ENCODE results near the gene DLG5. TPM values are rescaled to one million over a fixed set of nuclear protein-coding genes. Genes with fewer than 3 reads are reported as not detected.

Gene DLG5
- total and polyA plus RNA-seq, 2 experiments from 2014 or later: 15.5 to 29.3 TPM

- Histone ChIP-seq H3K36me3 (replicated peaks; ENCODE audit: insufficient read depth, low read depth) (no peaks in the 10 kb centered on the region), H3K79me2 (peaks cover 93% of the 10 kb centered on the region)
Measured at GRCh38 chr10:77904100-77904840, 22.3 kb downstream of the DLG5 start.

GRCh38 chr10:77902159-77902558, 24.4 kb downstream of the DLG5 start:
- Histone ChIP-seq H3K27ac (peak overlapping the region; percentile 64), H3K4me2 (peak overlapping the region; percentile 34), H3K79me2 (peaks cover 95% of the 10 kb centered on the region), H3K9me3 (ENCODE audit: low read depth) (no peaks in the 10 kb centered on the region), H3K9me2 (replicated peaks; ENCODE audit: insufficient read depth) (no peaks in the 10 kb centered on the region), H3K36me3 (replicated peaks; ENCODE audit: insufficient read depth, low read depth) (no peaks in the 10 kb centered on the region), H3K27me3 (no peaks in the 10 kb centered on the region), H3K4me3 (no peak overlapping the region), H2AFZ (no peak overlapping the region), H3K4me1 (ENCODE audit: insufficient read depth) (peaks cover 32% of the 10 kb centered on the region), H4K20me1 (ENCODE audit: insufficient read depth, poor library complexity, severe bottlenecking) (peaks cover 29% of the 10 kb centered on the region)
- TF ChIP-seq CTCF (IDR thresholded peaks at IDR 0.05; ENCODE audit: poor library complexity) (no peak), EZH2 (IDR thresholded peaks at IDR 0.05; ENCODE audit: borderline replicate concordance) (no peak), EZH2phosphoT487 (IDR thresholded peaks at IDR 0.05; ENCODE audit: low read depth, severe bottlenecking, unreplicated experiment) (no peak)
- peak; percentile 35 for DNase-seq (ENCODE audit: low spot score)
- 62% methylated on average over 5 of the region's 5 CpGs for WGBS (ENCODE audit: low lambda C conversion rate, missing lambda C conversion rate)

More at GRCh38 chr10:77904100-77904840, 22.3 kb downstream of the DLG5 start:
- Histone ChIP-seq H3K27me3 (no peaks in the 10 kb centered on the region), H3K4me2 (no peak overlapping the region), H3K4me3 (no peak overlapping the region), H3K9me3 (ENCODE audit: low read depth) (no peaks in the 10 kb centered on the region), H4K20me1 (ENCODE audit: insufficient read depth, poor library complexity, severe bottlenecking) (peaks cover 14% of the 10 kb centered on the region), H3K9me2 (replicated peaks; ENCODE audit: insufficient read depth) (no peaks in the 10 kb centered on the region), H3K4me1 (ENCODE audit: insufficient read depth) (peaks cover 31% of the 10 kb centered on the region), H3K27ac (peak overlapping the region; percentile 43), H2AFZ (no peak overlapping the region)
- 88% methylated on average over 8 of the region's 8 CpGs for WGBS (ENCODE audit: low lambda C conversion rate, missing lambda C conversion rate)
- DNase-seq (ENCODE audit: low spot score): no peak
- no peak for TF ChIP-seq EZH2 (IDR thresholded peaks at IDR 0.05; ENCODE audit: borderline replicate concordance)
- TF ChIP-seq CTCF (IDR thresholded peaks at IDR 0.05; ENCODE audit: poor library complexity): no peak
- TF ChIP-seq EZH2phosphoT487 (IDR thresholded peaks at IDR 0.05; ENCODE audit: low read depth, severe bottlenecking, unreplicated experiment): no peak

GRCh38 chr10:77901743-77902142, 24.8 kb downstream of the DLG5 start:
- no peak overlapping the region for H3K4me3 ChIP-seq

More at GRCh38 chr10:77901743-77902142, 24.8 kb downstream of the DLG5 start:
- no peaks in the 10 kb centered on the region for H3K27me3 ChIP-seq
- no peaks in the 10 kb centered on the region for H3K36me3 ChIP-seq (replicated peaks; ENCODE audit: insufficient read depth, low read depth)
- H2AFZ ChIP-seq: no peak overlapping the region
- H3K9me2 ChIP-seq (replicated peaks; ENCODE audit: insufficient read depth): no peaks in the 10 kb centered on the region
- peaks cover 32% of the 10 kb centered on the region for H3K4me1 ChIP-seq (ENCODE audit: insufficient read depth)
- H3K27ac ChIP-seq: peak overlapping the region; percentile 64
- peaks cover 95% of the 10 kb centered on the region for H3K79me2 ChIP-seq
- H3K4me2 ChIP-seq: peak overlapping the region; percentile 34
- 78% methylated on average over 6 of the region's 6 CpGs for WGBS (ENCODE audit: low lambda C conversion rate, missing lambda C conversion rate)
- no peak for TF ChIP-seq EZH2phosphoT487 (IDR thresholded peaks at IDR 0.05; ENCODE audit: low read depth, severe bottlenecking, unreplicated experiment)
- TF ChIP-seq CTCF (IDR thresholded peaks at IDR 0.05; ENCODE audit: poor library complexity): no peak
- H3K9me3 ChIP-seq (ENCODE audit: low read depth): no peaks in the 10 kb centered on the region
- H4K20me1 ChIP-seq (ENCODE audit: insufficient read depth, poor library complexity, severe bottlenecking): peaks cover 28% of the 10 kb centered on the region
- no peak for DNase-seq (ENCODE audit: low spot score)
